A673 (cell line): ENCODE data around the gene CNKSR1.

ENCODE experiments used
- EZH2 ChIP-seq: fragments of 200-600 bp; sonication (generic); IDR thresholded peaks from 2 replicates; pipeline ENCODE4 v1.6.1; 2017; ENCODE audit warnings: borderline replicate concordance, low read depth, mild to moderate bottlenecking, mixed read lengths, antibody characterized with exemption, low read length; ENCODE audit not compliant: poor library complexity, severe bottlenecking
- TF ChIP-seq, protein P1 (sequence below): fragments of 300-800, 200-600 bp; sonication (generic); conservative IDR thresholded peaks from 2 replicates; pipeline ENCODE4 v1.5.1; 2017; ENCODE audit warnings: low read depth, mild to moderate bottlenecking, antibody characterized with exemption, low read length, moderate library complexity, mixed read lengths

DNA sequence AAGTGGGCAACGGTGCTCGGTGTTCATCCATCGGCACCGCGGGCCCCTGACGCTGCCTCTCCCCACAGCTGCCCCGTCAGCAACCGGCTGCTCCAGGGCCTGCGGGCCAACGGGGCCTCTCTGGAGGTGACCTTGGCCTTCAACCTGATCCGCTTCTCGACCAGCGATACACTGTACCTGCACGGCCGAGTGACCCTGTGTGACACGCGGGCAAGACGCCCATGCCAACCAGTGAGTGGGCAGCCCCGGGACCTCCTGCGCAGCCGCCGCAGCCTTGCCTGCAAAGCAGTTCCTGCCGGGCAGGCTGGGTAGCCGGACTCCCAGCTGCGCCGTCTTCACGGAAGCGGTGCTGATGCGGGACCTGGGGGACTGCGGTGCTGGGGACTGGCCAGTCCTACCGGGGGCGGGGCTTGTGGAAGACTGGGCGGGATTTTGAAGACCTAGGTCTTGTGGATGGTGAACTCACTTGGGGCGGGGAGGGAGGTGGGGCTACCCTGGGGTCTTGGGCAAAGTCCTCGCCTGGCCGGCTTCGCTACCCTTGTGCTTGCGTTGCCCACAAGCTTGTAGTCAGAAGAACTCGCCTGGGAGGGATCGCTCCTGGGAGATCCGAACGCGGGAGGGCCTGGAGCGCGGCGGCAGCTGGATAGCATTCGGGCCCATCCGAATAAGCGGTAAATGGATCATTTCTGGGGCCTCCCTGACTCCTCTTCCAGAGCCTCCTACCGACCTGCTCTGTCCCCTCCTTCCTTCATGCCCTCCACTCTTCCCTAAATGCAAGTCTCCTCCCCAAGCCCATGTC lies 47.9 kb downstream of the CNKSR1 start:
- TF ChIP-seq, protein P1, sequence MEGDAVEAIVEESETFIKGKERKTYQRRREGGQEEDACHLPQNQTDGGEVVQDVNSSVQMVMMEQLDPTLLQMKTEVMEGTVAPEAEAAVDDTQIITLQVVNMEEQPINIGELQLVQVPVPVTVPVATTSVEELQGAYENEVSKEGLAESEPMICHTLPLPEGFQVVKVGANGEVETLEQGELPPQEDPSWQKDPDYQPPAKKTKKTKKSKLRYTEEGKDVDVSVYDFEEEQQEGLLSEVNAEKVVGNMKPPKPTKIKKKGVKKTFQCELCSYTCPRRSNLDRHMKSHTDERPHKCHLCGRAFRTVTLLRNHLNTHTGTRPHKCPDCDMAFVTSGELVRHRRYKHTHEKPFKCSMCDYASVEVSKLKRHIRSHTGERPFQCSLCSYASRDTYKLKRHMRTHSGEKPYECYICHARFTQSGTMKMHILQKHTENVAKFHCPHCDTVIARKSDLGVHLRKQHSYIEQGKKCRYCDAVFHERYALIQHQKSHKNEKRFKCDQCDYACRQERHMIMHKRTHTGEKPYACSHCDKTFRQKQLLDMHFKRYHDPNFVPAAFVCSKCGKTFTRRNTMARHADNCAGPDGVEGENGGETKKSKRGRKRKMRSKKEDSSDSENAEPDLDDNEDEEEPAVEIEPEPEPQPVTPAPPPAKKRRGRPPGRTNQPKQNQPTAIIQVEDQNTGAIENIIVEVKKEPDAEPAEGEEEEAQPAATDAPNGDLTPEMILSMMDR = no peak
- no peak for TF ChIP-seq EZH2
